Coronary artery (tissue), 2 donors: ENCODE results near the gene TRIM24.

Source experiments
- DNase-seq: peaks from one replicate; pipeline ENCODE4 v3.0.0-alpha.2; 2017; ENCODE audit warnings: low spot score
- H3K27ac ChIP-seq, 2 donors: fragments of 200-600 bp; sonication (generic); one replicate each; pipeline ENCODE4 v1.5.1; 2016 to 2019
- H3K4me3 ChIP-seq: fragments of 200-600 bp; sonication (generic); 2 replicates; pipeline ENCODE4 v1.5.1; 2016; ENCODE audit warnings: mild to moderate bottlenecking, moderate library complexity
- CTCF ChIP-seq: fragments of 200-600 bp; sonication (generic); IDR thresholded peaks from one replicate; pipeline ENCODE4 v1.5.1; 2019; ENCODE audit warnings: antibody characterized with exemption

The TRIM24 gene

GRCh38 chr7:138632826-138633602 lies 173.0 kb downstream of the TRIM24 start:
- no peak for DNase-seq
- Histone ChIP-seq H3K27ac (no peak overlapping the region), H3K4me3 (no peak overlapping the region)
- TF ChIP-seq CTCF, result no peak
